IMR-90 (cell line): ENCODE results near the gene TAF4. TPM values are rescaled to one million over a fixed set of nuclear protein-coding genes. Genes with fewer than 3 reads are reported as not detected.
"Not testable (repeated sequence)": the region's sequence is repeated elsewhere in the genome, so short reads cannot be mapped to it uniquely, and the experiment has no call there.

ENCODE experiments used
- ATAC-seq: fragments of 200-7000 bp; cut with Tn5 transposase; 2 replicates; pipeline ENCODE4 v1.9.1; 2020; ENCODE audit warnings: low read depth, mild to moderate bottlenecking, moderate library complexity
- BruUV-seq: library from RNA; stranded (reverse); fragments of 400-500 nt; replicated peaks from 2 replicates; lab custom pipeline; 2021; lab: Mats Ljungman, UMichigan
- CTCF ChIA-PET: fragments of 300-600 bp; formaldehyde crosslinking; extraction: SDS; loops from one replicate; lab custom pipeline; 2021; ENCODE audit warnings: antibody characterized with exemption; lab: Yijun Ruan, JAX
- POLR2A ChIA-PET: fragments of 300-600 bp; sonication (Branson Sonifier 250); formaldehyde crosslinking; loops from one replicate; lab custom pipeline; 2022; ENCODE audit warnings: antibody characterized with exemption; ENCODE audit not compliant: unreplicated experiment; lab: Charles Lee
- DNase-seq: peaks from one replicate; pipeline ENCODE4 v3.0.0; 2013
- H2AFZ ChIP-seq: replicated peaks from 2 replicates; pipeline ENCODE3; 2013; ENCODE audit warnings: low read length, mild to moderate bottlenecking; ENCODE audit not compliant: poor library complexity
- H2AK5ac ChIP-seq: 2 replicates; pipeline ENCODE4 v1.6.1; 2013; ENCODE audit warnings: low read depth, low read length, inconsistent platforms
- H2AK9ac ChIP-seq: replicated peaks from 2 replicates; pipeline ENCODE3; 2013; ENCODE audit warnings: mild to moderate bottlenecking, low read depth, low read length, moderate library complexity; ENCODE audit not compliant: poor library complexity
- H2BK120ac ChIP-seq: 2 replicates; pipeline ENCODE4 v1.6.1; 2013; ENCODE audit warnings: low read depth, low read length, inconsistent platforms
- H2BK15ac ChIP-seq: 3 replicates; pipeline ENCODE4 v1.6.1; 2013; ENCODE audit warnings: low read depth, low read length, inconsistent platforms
- H2BK20ac ChIP-seq: 2 replicates; pipeline ENCODE4 v1.6.1; 2013; ENCODE audit warnings: low read depth, mild to moderate bottlenecking, inconsistent platforms, low read length, moderate library complexity
- H2BK5ac ChIP-seq: 2 replicates; pipeline ENCODE4 v1.6.1; 2013; ENCODE audit warnings: mild to moderate bottlenecking, low read depth, low read length, inconsistent platforms; ENCODE audit not compliant: poor library complexity, severe bottlenecking
- H3K14ac ChIP-seq: replicated peaks from 2 replicates; pipeline ENCODE4 v1.6.1; 2013; ENCODE audit warnings: low read depth, low read length, inconsistent platforms
- H3K18ac ChIP-seq: 2 replicates; pipeline ENCODE4 v1.6.1; 2013; ENCODE audit warnings: low read depth, low read length, control low read depth
- H3K23ac ChIP-seq: 2 replicates; pipeline ENCODE4 v1.6.1; 2013; ENCODE audit warnings: low read depth, low read length, inconsistent platforms
- H3K27ac ChIP-seq: 2 replicates; pipeline ENCODE4 v1.5.1; 2013; ENCODE audit warnings: mild to moderate bottlenecking, control low read depth, low read length; ENCODE audit not compliant: insufficient read depth
- H3K27me3 ChIP-seq: 2 replicates; pipeline ENCODE4 v1.6.1; 2013; ENCODE audit warnings: low read length; ENCODE audit not compliant: control insufficient read depth, insufficient read depth
- H3K36me3 ChIP-seq: 2 replicates; pipeline ENCODE4 v1.6.1; 2013; ENCODE audit warnings: low read length, mixed read lengths; ENCODE audit not compliant: control insufficient read depth, insufficient read depth
- H3K4ac ChIP-seq: 2 replicates; pipeline ENCODE4 v1.6.1; 2013; ENCODE audit warnings: low read depth, low read length, inconsistent platforms
- H3K4me1 ChIP-seq: 2 replicates; pipeline ENCODE4 v1.6.1; 2013; ENCODE audit warnings: low read length, mixed read lengths; ENCODE audit not compliant: control insufficient read depth, insufficient read depth
- H3K4me2 ChIP-seq: 2 replicates; pipeline ENCODE4 v1.6.1; 2013; ENCODE audit warnings: low read depth, mild to moderate bottlenecking, control low read depth, low read length, moderate library complexity
- H3K4me3 ChIP-seq: 2 replicates; pipeline ENCODE4 v1.5.1; 2013; ENCODE audit warnings: low read depth, mild to moderate bottlenecking, control low read depth, low read length, moderate library complexity; ENCODE audit not compliant: insufficient read depth
- H3K56ac ChIP-seq: 2 replicates; pipeline ENCODE4 v1.6.1; 2013; ENCODE audit warnings: low read length, inconsistent platforms; ENCODE audit not compliant: insufficient read depth; ENCODE audit errors: extremely low read depth
- H3K79me1 ChIP-seq, 2 experiments: 2 replicates each; pipeline ENCODE4 v1.6.1; 2013; ENCODE audit warnings: low read length in 2 of 2, inconsistent platforms in 1 of 2, low read depth in 1 of 2
- H3K9ac ChIP-seq: 2 replicates; pipeline ENCODE4 v1.6.1; 2013; ENCODE audit warnings: low read depth, low read length, control low read depth
- H3K9me1 ChIP-seq: 2 replicates; pipeline ENCODE4 v1.6.1; 2013; ENCODE audit warnings: low read length, inconsistent platforms; ENCODE audit not compliant: insufficient read depth
- H3K9me3 ChIP-seq: 2 replicates; pipeline ENCODE4 v1.6.1; 2013; ENCODE audit warnings: low read length; ENCODE audit not compliant: control insufficient read depth, insufficient read depth
- H4K20me1 ChIP-seq: 2 replicates; pipeline ENCODE4 v1.6.1; 2013; ENCODE audit warnings: low read length, inconsistent platforms; ENCODE audit not compliant: insufficient read depth
- H4K5ac ChIP-seq: 2 replicates; pipeline ENCODE4 v1.6.1; 2013; ENCODE audit warnings: mild to moderate bottlenecking, low read depth, low read length, control low read depth
- H4K8ac ChIP-seq, 2 experiments: 2 replicates each; pipeline ENCODE4 v1.6.1; 2013; ENCODE audit warnings: low read depth in 2 of 2, low read length in 2 of 2, control low read depth in 1 of 2, inconsistent platforms in 1 of 2
- H4K91ac ChIP-seq: 2 replicates; pipeline ENCODE4 v1.6.1; 2013; ENCODE audit warnings: low read depth, low read length, inconsistent platforms; ENCODE audit not compliant: insufficient read depth
- WGBS, 2 experiments: methylation state at CpG; one replicate each; pipeline versions ENCODE4 v1.1.5 to v1.1.7; 2013; ENCODE audit warnings: missing lambda C conversion rate in 2 of 2; ENCODE audit not compliant: insufficient read length in 1 of 2; ENCODE audit errors: extremely low coverage in 2 of 2; 5-methylcytosine and 5-hydroxymethylcytosine counted together
- dilution Hi-C: fragments of 300-500 bp; cut with HindIII; formaldehyde crosslinking; loops from one replicate; pipeline ENCODE4 v1.14.3; 2018; ENCODE audit warnings: low sequenced_read_pairs; ENCODE audit not compliant: unreplicated experiment
- in situ Hi-C: fragments of 300-500 bp; cut with MboI; formaldehyde crosslinking; loops from 3 replicates; pipeline ENCODE4 v1.14.3; 2019; ENCODE audit warnings: low sequenced_read_pairs, inconsistent platforms, mixed read lengths
- intact Hi-C: fragments of 100-400 bp; cut with micrococcal nuclease; formaldehyde crosslinking; loops from 2 replicates; pipeline ENCODE4 v1.10.0; 2022
- polyA plus RNA-seq, 3 experiments: library from polyadenylated mRNA; depleted of rRNA; stranded (reverse); fragments of >200 nt; gene quantifications; 2 replicates each; pipeline ENCODE4 v1.2.3, GENCODE V29; 2012; ENCODE audit warnings: low replicate concordance in 1 of 3
- total RNA-seq: library from RNA; depleted of rRNA; stranded (reverse); fragments of >200 nt; gene quantifications from 2 replicates; pipeline ENCODE4 v1.2.3, GENCODE V29; 2012

The TAF4 gene
- total and polyA plus RNA-seq, 2 of the 4 experiments (the other 2 are of a cell fraction) = 1.4 to 5.1 TPM

GRCh38 chr20:62084224-62084623 is 18.5 kb upstream of the TAF4 start:
- H3K18ac ChIP-seq, ATAC-seq, H3K36me3 ChIP-seq, H2BK120ac ChIP-seq, H3K9me3 ChIP-seq, H4K5ac ChIP-seq, in situ Hi-C loops, DNase-seq, H3K79me1 ChIP-seq, dilution Hi-C loops, H3K4me3 ChIP-seq, BruUV-seq, H3K56ac ChIP-seq, H2BK20ac ChIP-seq, H4K91ac ChIP-seq, CTCF ChIA-PET, H4K20me1 ChIP-seq, H3K27ac ChIP-seq, H3K23ac ChIP-seq, POLR2A ChIA-PET, H2AK5ac ChIP-seq, H4K8ac ChIP-seq, H3K9ac ChIP-seq, H2AFZ ChIP-seq, H2BK5ac ChIP-seq, intact Hi-C loops, H2AK9ac ChIP-seq, H3K4me2 ChIP-seq, H3K4me1 ChIP-seq, H2BK15ac ChIP-seq, H3K4ac ChIP-seq, H3K14ac ChIP-seq: not testable (repeated sequence)
- Histone ChIP-seq H3K9me1 (peaks cover 11% of the 10 kb centered on the region), H3K27me3 (peaks cover 13% of the 10 kb centered on the region)
- whole genome bisulfite sequencing, 2 experiments = no CpG with 5 or more reads among the region's 9 CpGs
